ENCODE measurements around the gene BMP4. TPM values are rescaled to one million over a fixed set of nuclear protein-coding genes. Genes with fewer than 3 reads are reported as not detected.
A peak's percentile ranks its signal among the peaks of the same experiment; 100 is the strongest.
"Not testable (repeated sequence)": the region's sequence is repeated elsewhere in the genome, so short reads cannot be mapped to it uniquely, and the experiment has no call there.

Gene BMP4
- 5.2 TPM for total RNA-seq

DNA sequence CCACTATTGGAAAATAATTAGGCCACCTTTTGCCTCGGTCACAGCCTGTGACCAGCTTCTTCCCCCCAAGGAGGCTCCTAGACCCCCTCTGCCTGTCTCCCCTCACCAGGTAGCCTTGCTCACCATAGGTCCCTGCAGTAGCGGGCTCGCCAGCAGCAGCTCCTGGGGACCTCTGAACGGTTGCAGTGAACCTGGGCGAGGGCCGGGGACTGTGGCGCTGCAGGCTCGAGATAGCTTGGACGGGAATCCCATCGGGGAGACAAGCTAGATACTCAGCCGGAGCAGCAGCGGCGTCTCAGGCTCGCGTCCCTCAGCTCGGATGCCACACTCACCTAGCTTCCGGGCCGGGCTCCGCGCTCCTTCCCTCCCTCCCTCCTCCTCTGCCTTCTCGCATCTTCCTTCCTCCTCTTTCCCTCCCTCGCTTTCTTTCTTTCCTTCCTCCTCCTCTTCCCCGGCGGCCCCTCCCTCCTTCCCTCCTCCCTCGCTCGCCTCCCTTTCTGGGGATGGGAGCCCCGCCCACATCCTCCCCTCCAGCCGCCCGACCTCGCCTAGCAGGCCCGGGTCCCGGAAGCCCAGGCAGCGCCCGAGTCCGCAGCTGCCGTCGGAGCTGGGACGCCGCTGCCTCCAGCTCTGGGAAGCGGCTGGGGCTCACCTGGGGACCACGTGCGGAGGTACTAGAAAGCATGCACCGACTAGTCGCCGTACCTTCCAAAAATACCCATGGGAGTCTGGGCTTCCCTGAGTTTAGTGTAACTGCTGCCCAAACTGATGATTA, at the start of gene BMP4:
TSS of gene BMP4 (minus strand) at position 399 of the 775 bp plus-strand sequence. CDS start 4,603 bp downstream, outside the sequence.
- H3K9me3 ChIP-seq (ENCODE audit: control insufficient read depth in 3 of 3, low read length in 3 of 3) = no peaks in the 10 kb centered on the region
- peaks cover 41 to 54% (median 51%) of the 10 kb centered on the region in 3 donors for H3K27me3 ChIP-seq (ENCODE audit: control insufficient read depth in 3 of 3, insufficient read depth in 3 of 3, low read length in 3 of 3)
- peak within 1 kb of the TSS; percentile 72 for H3K27ac ChIP-seq (ENCODE audit: low read depth, low read length)
- peaks cover 19 to 43% (median 20%) of the 10 kb centered on the region in 3 donors for H3K4me1 ChIP-seq (ENCODE audit: control insufficient read depth in 3 of 3, insufficient read depth in 3 of 3, low read length in 3 of 3)
- H3K4me3 ChIP-seq (ENCODE audit: low read length in 3 of 3) = peak within 1 kb of the TSS; percentile 72 to 81 (median 80)
- peaks cover 0 to 3% (median 0%) of the 10 kb centered on the region in 3 donors for H3K36me3 ChIP-seq (ENCODE audit: control insufficient read depth in 3 of 3, insufficient read depth in 3 of 3, low read length in 3 of 3)
- peak within 1 kb of the TSS; percentile 64 to 79 (median 72) for H3K9ac ChIP-seq (ENCODE audit: low read depth in 1 of 3, low read length in 3 of 3)

DNA sequence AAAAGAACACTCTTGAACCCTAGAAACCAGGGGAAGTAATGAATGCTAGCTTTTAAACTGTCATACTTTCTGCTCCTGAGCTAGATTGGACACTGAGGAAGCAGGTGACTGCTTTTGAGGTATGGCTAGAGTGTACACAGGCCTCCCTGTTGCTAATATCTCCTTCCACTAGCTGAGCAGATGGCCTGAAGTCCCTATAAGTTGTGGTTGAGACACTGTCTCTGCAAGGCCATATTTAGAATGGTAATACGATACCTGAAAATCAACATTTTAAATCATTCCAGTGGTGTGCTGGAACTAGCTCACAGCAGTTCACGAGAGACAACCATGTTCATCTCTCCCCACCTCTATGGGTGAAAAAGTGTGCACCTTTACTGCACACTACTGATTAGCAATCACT, 46.4 kb upstream of the BMP4 start:
- no peak overlapping the region for H3K27ac ChIP-seq (ENCODE audit: low read depth, low read length)
- no peaks in the 10 kb centered on the region for H3K36me3 ChIP-seq (ENCODE audit: control insufficient read depth in 3 of 3, insufficient read depth in 3 of 3, low read length in 3 of 3)
- H3K27me3 ChIP-seq (ENCODE audit: control insufficient read depth in 3 of 3, insufficient read depth in 3 of 3, low read length in 3 of 3) = no peaks in the 10 kb centered on the region
- H3K9ac ChIP-seq (ENCODE audit: low read depth in 1 of 3, low read length in 3 of 3) = no peak overlapping the region
- no peaks in the 10 kb centered on the region for H3K4me1 ChIP-seq (ENCODE audit: control insufficient read depth in 3 of 3, insufficient read depth in 3 of 3, low read length in 3 of 3)
- H3K4me3 ChIP-seq (ENCODE audit: low read length in 3 of 3) = no peak overlapping the region
- H3K9me3 ChIP-seq (ENCODE audit: control insufficient read depth in 3 of 3, low read length in 3 of 3) = no peaks in the 10 kb centered on the region

DNA sequence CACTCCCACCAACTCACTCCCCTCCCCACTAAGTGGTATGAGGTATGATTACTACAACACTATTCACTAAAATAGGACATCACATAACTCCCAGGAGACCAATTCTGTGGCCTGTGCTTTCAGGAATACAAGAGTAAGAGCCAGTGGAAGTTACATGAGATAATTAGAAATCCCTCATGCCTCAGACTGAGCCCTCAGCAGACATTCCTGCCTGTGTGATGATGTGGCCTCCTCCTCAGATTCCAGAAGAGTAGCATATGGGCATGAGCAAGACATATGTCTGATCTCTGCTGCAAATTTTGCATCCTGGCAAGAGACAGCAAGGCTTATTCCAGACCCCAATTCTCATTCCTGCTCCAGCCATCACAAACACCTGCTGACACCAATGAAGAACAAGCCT, 46.0 kb upstream of the BMP4 start:
- Histone ChIP-seq H3K4me1 (ENCODE audit: control insufficient read depth in 3 of 3, insufficient read depth in 3 of 3, low read length in 3 of 3) (no peaks in the 10 kb centered on the region), H3K36me3 (ENCODE audit: control insufficient read depth in 3 of 3, insufficient read depth in 3 of 3, low read length in 3 of 3) (no peaks in the 10 kb centered on the region), H3K27ac (ENCODE audit: low read depth, low read length) (no peak overlapping the region), H3K4me3 (ENCODE audit: low read length in 3 of 3) (no peak overlapping the region), H3K9me3 (ENCODE audit: control insufficient read depth in 3 of 3, low read length in 3 of 3) (no peaks in the 10 kb centered on the region), H3K9ac (ENCODE audit: low read depth in 1 of 3, low read length in 3 of 3) (no peak overlapping the region), H3K27me3 (ENCODE audit: control insufficient read depth in 3 of 3, insufficient read depth in 3 of 3, low read length in 3 of 3) (no peaks in the 10 kb centered on the region)

DNA sequence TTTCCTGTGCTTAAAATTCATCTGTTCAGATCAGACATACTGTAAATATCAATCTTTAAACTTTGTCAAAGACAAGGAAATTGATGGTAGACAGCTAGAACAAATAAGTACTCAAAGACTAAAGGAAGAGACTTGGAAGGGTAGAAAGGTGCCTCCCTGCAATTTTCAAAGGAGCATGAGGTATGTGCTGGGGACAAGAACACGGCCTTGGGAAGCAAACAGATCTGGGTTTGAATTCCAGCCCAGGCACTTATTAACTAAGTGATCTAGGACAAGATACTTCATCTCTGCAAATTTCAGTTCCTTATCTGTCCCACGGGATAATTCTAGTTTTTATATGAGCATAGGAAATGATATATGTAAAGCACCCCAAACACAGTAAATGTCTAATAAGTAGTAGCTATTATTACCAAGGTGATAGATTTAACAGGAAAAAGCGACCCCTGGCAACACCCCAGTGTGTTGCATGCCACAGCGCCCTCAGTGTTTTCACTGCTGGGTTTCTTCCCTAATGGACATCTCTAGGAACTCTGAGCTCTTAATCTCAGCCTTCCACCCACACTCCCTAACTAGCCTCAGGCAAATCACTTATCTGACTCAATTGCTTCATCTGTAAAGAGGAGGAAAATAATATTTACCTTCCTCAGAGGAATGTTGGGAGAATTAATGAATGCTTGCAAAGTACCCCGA, 44.7 kb upstream of the BMP4 start:
- Histone ChIP-seq H3K27ac (ENCODE audit: low read depth, low read length) (no peak overlapping the region), H3K4me1 (ENCODE audit: control insufficient read depth in 3 of 3, insufficient read depth in 3 of 3, low read length in 3 of 3) (no peaks in the 10 kb centered on the region), H3K4me3 (ENCODE audit: low read length in 3 of 3) (no peak overlapping the region)

DNA sequence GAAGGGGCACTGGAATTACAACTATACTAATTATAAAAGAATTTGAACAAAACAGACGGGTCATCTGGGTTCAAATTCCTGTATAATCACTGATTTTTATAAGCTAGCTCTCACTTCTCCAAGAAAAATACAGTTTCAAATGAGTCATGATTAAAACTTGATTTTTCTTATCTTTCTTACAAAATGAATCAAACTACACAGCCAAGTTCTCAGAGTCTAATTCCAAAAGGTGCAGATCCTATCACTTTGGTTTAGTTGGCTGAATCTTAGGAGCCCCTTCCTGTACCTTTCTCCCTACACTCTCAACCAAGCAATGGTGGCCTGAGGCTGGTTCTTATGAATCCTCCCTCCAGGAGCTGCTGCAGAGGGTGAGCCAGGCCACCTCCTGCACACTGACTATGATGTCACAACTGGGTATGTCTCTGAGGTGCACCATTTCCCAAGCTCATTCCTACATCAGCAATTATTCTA, 43.8 kb upstream of the BMP4 start:
- H3K27me3 ChIP-seq (ENCODE audit: control insufficient read depth in 3 of 3, insufficient read depth in 3 of 3, low read length in 3 of 3) = no peaks in the 10 kb centered on the region
- no peak overlapping the region for H3K27ac ChIP-seq (ENCODE audit: low read depth, low read length)
- no peaks in the 10 kb centered on the region for H3K4me1 ChIP-seq (ENCODE audit: control insufficient read depth in 3 of 3, insufficient read depth in 3 of 3, low read length in 3 of 3)
- H3K9me3 ChIP-seq (ENCODE audit: control insufficient read depth in 3 of 3, low read length in 3 of 3) = no peaks in the 10 kb centered on the region
- no peak overlapping the region for H3K4me3 ChIP-seq (ENCODE audit: low read length in 3 of 3)
- no peak overlapping the region for H3K9ac ChIP-seq (ENCODE audit: low read depth in 1 of 3, low read length in 3 of 3)
- H3K36me3 ChIP-seq (ENCODE audit: control insufficient read depth in 3 of 3, insufficient read depth in 3 of 3, low read length in 3 of 3) = no peaks in the 10 kb centered on the region

More for the DNA sequence above, 44.7 kb upstream of the BMP4 start:
- Histone ChIP-seq H3K9me3 (ENCODE audit: control insufficient read depth in 3 of 3, low read length in 3 of 3) (no peaks in the 10 kb centered on the region), H3K27me3 (ENCODE audit: control insufficient read depth in 3 of 3, insufficient read depth in 3 of 3, low read length in 3 of 3) (no peaks in the 10 kb centered on the region), H3K36me3 (ENCODE audit: control insufficient read depth in 3 of 3, insufficient read depth in 3 of 3, low read length in 3 of 3) (no peaks in the 10 kb centered on the region), H3K9ac (ENCODE audit: low read depth in 1 of 3, low read length in 3 of 3) (no peak overlapping the region)

DNA sequence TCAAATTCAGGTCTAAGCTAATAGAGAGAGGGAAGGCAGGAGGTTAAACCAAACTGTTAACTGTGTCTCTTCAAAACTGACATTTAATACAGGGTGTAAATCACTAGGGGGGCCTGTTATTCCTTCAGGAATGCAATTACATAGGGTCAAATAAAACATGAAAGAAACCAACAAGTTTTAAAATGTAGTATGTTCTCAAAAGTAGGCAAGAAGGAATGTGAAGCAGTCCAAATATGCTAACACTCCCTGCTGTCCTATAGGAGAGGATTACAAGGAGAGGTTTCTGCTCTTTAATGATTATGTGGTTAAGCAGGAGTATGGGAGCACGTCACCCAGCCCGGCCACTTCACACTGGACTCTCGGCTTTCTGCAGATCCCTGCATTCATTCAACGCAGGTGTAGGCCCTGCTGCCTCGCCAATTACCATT, 42.5 kb upstream of the BMP4 start:
- no peaks in the 10 kb centered on the region for H3K36me3 ChIP-seq (ENCODE audit: control insufficient read depth in 3 of 3, insufficient read depth in 3 of 3, low read length in 3 of 3)
- no peak overlapping the region for H3K9ac ChIP-seq (ENCODE audit: low read depth in 1 of 3, low read length in 3 of 3)

DNA sequence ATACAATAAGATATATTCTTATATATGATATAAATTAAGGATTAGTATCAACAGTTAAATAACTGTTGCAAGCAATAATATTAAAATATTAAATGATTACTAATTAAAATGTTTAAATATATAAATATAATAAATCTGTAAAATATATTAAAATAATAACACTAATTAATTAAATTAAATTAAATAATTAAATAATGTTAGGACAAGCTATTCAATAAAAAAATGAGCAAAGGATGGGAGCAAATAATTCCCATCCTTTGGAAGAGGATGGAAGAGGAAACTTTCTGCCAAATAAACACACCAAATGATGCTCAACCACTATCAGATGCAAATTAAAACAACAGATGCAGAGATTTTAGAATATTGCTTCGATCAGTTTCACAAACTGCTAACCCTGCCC, 39.4 kb upstream of the BMP4 start:
- Histone ChIP-seq H3K9me3 (ENCODE audit: control insufficient read depth in 3 of 3, low read length in 3 of 3) (no peaks in the 10 kb centered on the region), H3K36me3 (ENCODE audit: control insufficient read depth in 3 of 3, insufficient read depth in 3 of 3, low read length in 3 of 3) (no peaks in the 10 kb centered on the region), H3K27me3 (ENCODE audit: control insufficient read depth in 3 of 3, insufficient read depth in 3 of 3, low read length in 3 of 3) (no peaks in the 10 kb centered on the region), H3K4me3 (ENCODE audit: low read length in 3 of 3) (no peak overlapping the region), H3K9ac (ENCODE audit: low read depth in 1 of 3, low read length in 3 of 3) (no peak overlapping the region), H3K27ac (ENCODE audit: low read depth, low read length) (no peak overlapping the region), H3K4me1 (ENCODE audit: control insufficient read depth in 3 of 3, insufficient read depth in 3 of 3, low read length in 3 of 3) (no peaks in the 10 kb centered on the region)

More for the DNA sequence above, 42.5 kb upstream of the BMP4 start:
- H3K27me3 ChIP-seq (ENCODE audit: control insufficient read depth in 3 of 3, insufficient read depth in 3 of 3, low read length in 3 of 3) = no peaks in the 10 kb centered on the region
- H3K9me3 ChIP-seq (ENCODE audit: control insufficient read depth in 3 of 3, low read length in 3 of 3) = no peaks in the 10 kb centered on the region
- no peak overlapping the region for H3K4me3 ChIP-seq (ENCODE audit: low read length in 3 of 3)
- H3K27ac ChIP-seq (ENCODE audit: low read depth, low read length) = no peak overlapping the region
- H3K4me1 ChIP-seq (ENCODE audit: control insufficient read depth in 3 of 3, insufficient read depth in 3 of 3, low read length in 3 of 3) = no peaks in the 10 kb centered on the region

DNA sequence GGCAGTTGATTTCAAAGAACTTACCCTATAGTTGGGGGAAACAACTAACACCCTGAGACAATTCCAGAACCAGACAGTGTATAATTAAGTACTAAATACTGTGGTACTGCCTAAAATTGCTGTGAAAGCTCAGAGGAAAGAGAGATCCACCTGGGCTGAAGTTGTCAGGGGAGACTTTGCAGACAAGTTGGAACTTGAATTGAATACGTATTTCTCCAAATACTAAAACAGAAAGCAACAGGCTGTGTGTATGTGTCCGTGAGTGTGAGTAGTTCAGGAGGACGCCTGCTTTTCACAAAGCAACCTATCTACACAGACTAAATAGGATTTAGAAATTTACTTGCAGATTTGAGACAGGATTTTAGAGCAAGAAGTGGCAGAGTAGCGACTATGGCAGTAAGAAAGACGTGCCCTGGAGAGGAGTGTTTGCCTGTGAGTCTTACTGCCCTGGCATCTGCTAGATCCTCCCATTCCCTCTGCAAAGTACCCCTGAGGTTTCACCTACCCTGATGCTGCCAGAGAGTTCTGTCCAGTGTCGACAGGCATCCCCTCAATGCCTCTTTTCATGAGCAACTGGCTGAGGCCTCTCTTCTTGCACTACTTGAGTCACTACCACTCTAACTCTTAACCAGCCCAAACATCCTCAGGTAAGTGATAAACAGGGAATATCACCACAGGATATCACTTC, 37.4 kb upstream of the BMP4 start:
- no peaks in the 10 kb centered on the region for H3K27me3 ChIP-seq (ENCODE audit: control insufficient read depth in 3 of 3, insufficient read depth in 3 of 3, low read length in 3 of 3)
- H3K4me3 ChIP-seq (ENCODE audit: low read length in 3 of 3) = no peak overlapping the region
- H3K9me3 ChIP-seq (ENCODE audit: control insufficient read depth in 3 of 3, low read length in 3 of 3) = no peaks in the 10 kb centered on the region
- no peak overlapping the region for H3K27ac ChIP-seq (ENCODE audit: low read depth, low read length)
- H3K36me3 ChIP-seq (ENCODE audit: control insufficient read depth in 3 of 3, insufficient read depth in 3 of 3, low read length in 3 of 3) = no peaks in the 10 kb centered on the region
- H3K4me1 ChIP-seq (ENCODE audit: control insufficient read depth in 3 of 3, insufficient read depth in 3 of 3, low read length in 3 of 3) = no peaks in the 10 kb centered on the region
- H3K9ac ChIP-seq (ENCODE audit: low read depth in 1 of 3, low read length in 3 of 3) = no peak overlapping the region

DNA sequence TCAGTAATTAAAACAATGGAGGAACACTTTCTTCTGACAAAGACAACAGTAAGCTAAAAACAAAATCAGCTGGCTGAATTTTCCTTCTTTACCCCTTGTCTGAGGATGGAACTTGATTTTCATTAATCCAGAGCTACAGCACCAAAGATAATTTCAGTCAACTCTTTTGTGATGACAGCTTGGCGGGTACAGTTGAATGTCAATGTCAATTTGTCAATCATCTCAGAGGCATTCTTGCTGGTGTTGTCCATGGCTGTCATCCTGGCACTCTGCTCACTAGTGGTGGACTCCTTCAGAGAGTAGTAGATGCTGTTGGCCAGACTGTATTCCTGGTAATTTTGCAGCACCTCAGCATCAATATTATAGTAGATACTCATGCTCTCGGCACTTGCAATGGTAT, 34.4 kb upstream of the BMP4 start:
- no peaks in the 10 kb centered on the region for H3K9me3 ChIP-seq (ENCODE audit: control insufficient read depth in 3 of 3, low read length in 3 of 3)
- no peaks in the 10 kb centered on the region for H3K4me1 ChIP-seq (ENCODE audit: control insufficient read depth in 3 of 3, insufficient read depth in 3 of 3, low read length in 3 of 3)

DNA sequence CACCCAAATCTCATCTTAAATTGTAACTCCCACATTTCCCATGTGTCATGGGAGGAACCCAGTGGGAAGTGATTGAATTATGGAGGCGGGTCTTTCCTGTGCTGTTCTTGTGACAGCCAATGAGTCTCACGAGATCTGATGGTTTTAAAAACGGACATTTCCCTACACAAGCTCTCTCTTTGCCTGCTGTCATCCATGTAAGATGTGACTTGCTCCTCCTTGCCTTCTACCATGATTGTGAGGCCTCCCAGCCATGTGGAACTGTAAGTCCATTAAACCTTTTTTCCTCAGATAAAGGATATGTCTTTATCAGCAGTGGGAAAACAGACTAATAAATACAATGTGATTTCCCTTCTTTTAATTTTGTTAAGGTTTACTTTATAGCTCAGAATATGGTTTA, 30.1 kb upstream of the BMP4 start:
- not testable (repeated sequence) for H3K27me3 ChIP-seq (ENCODE audit: control insufficient read depth in 3 of 3, insufficient read depth in 3 of 3, low read length in 3 of 3); H3K36me3 ChIP-seq (ENCODE audit: control insufficient read depth in 3 of 3, insufficient read depth in 3 of 3, low read length in 3 of 3); H3K4me3 ChIP-seq (ENCODE audit: low read length in 3 of 3); H3K9me3 ChIP-seq (ENCODE audit: control insufficient read depth in 3 of 3, low read length in 3 of 3); H3K27ac ChIP-seq (ENCODE audit: low read depth, low read length); H3K4me1 ChIP-seq (ENCODE audit: control insufficient read depth in 3 of 3, insufficient read depth in 3 of 3, low read length in 3 of 3); H3K9ac ChIP-seq (ENCODE audit: low read depth in 1 of 3, low read length in 3 of 3)

More for the DNA sequence above, 34.4 kb upstream of the BMP4 start:
- no peak overlapping the region for H3K27ac ChIP-seq (ENCODE audit: low read depth, low read length)
- H3K27me3 ChIP-seq (ENCODE audit: control insufficient read depth in 3 of 3, insufficient read depth in 3 of 3, low read length in 3 of 3) = no peaks in the 10 kb centered on the region
- no peak overlapping the region for H3K4me3 ChIP-seq (ENCODE audit: low read length in 3 of 3)
- H3K36me3 ChIP-seq (ENCODE audit: control insufficient read depth in 3 of 3, insufficient read depth in 3 of 3, low read length in 3 of 3) = no peaks in the 10 kb centered on the region
- H3K9ac ChIP-seq (ENCODE audit: low read depth in 1 of 3, low read length in 3 of 3) = no peak overlapping the region

Measured in skeletal muscle tissue (tissue), 4 donors.